Neural cell (in vitro differentiated cells): Measurements from ENCODE around the gene ZSWIM5. TPM values are rescaled to one million over a fixed set of nuclear protein-coding genes. Genes with fewer than 3 reads are reported as not detected.

Source experiments
- H2AFZ ChIP-seq: fragments of 200-600, 300-800 bp; sonication (generic), shearing (Covaris generic); 2 replicates; pipeline ENCODE4 v1.6.0; 2014; ENCODE audit warnings: low read depth, mild to moderate bottlenecking, antibody characterized with exemption, low read length, moderate library complexity
- H3F3A ChIP-seq: fragments of 200-600 bp; shearing (Covaris generic); 2 replicates; pipeline ENCODE4 v1.6.1; 2016; ENCODE audit warnings: mild to moderate bottlenecking, moderate library complexity, mixed read lengths, antibody characterized with exemption, low read length; ENCODE audit not compliant: insufficient read depth, poor library complexity, severe bottlenecking
- H3K27ac ChIP-seq: fragments of 200-600, 300-800 bp; sonication (generic), shearing (Covaris generic); 2 replicates; pipeline ENCODE4 v1.5.1; 2014; ENCODE audit warnings: mild to moderate bottlenecking, low read length, moderate library complexity
- H3K27me3 ChIP-seq: fragments of 300-800, 200-600 bp; sonication (generic), shearing (Covaris generic); 2 replicates; pipeline ENCODE4 v1.6.0; 2014; ENCODE audit warnings: mild to moderate bottlenecking, low read depth, low read length, moderate library complexity; ENCODE audit not compliant: insufficient read depth
- H3K36me3 ChIP-seq: fragments of 300-800, 200-600 bp; sonication (generic), shearing (Covaris generic); 2 replicates; pipeline ENCODE4 v1.5.1; 2014; ENCODE audit warnings: mild to moderate bottlenecking, antibody characterized with exemption, low read length, moderate library complexity; ENCODE audit not compliant: insufficient read depth
- H3K4me2 ChIP-seq: fragments of 300-800, 200-600 bp; sonication (generic), shearing (Covaris generic); 2 replicates; pipeline ENCODE4 v1.6.0; 2014; ENCODE audit warnings: mild to moderate bottlenecking, low read length
- H3K4me3 ChIP-seq: fragments of 300-800, 200-600 bp; sonication (generic), shearing (Covaris generic); 2 replicates; pipeline ENCODE4 v1.5.1; 2014; ENCODE audit warnings: mild to moderate bottlenecking, low read length, moderate library complexity
- H3K79me2 ChIP-seq: fragments of 200-600 bp; shearing (Covaris generic); replicated peaks from 2 replicates; pipeline ENCODE4 v1.6.0; 2014; ENCODE audit warnings: mild to moderate bottlenecking, low read length, moderate library complexity; ENCODE audit not compliant: insufficient read depth
- H3K9ac ChIP-seq: fragments of 300-800, 200-600 bp; sonication (generic), shearing (Covaris generic); 2 replicates; pipeline ENCODE4 v1.6.1; 2016; ENCODE audit warnings: mild to moderate bottlenecking, low read length, mixed read lengths
- H3K9me2 ChIP-seq: fragments of 200-600 bp; shearing (Covaris generic); 2 replicates; pipeline ENCODE4 v1.6.1; 2016; ENCODE audit warnings: mild to moderate bottlenecking, low read length, mixed read lengths; ENCODE audit not compliant: insufficient read depth
- H3K9me3 ChIP-seq: fragments of 200-600, 300-800 bp; sonication (generic), shearing (Covaris generic); 2 replicates; pipeline ENCODE4 v1.6.1; 2016; ENCODE audit warnings: mild to moderate bottlenecking, mixed run types, low read length, moderate library complexity, mixed read lengths
- H4K20me1 ChIP-seq: fragments of 200-600 bp; shearing (Covaris generic); 2 replicates; pipeline ENCODE4 v1.6.1; 2016; ENCODE audit warnings: mild to moderate bottlenecking, mixed run types; ENCODE audit not compliant: insufficient read depth
- CTCF ChIP-seq: fragments of 450-650 bp; IDR thresholded peaks from 2 replicates; pipeline ENCODE4 v1.5.1; 2014; ENCODE audit warnings: antibody characterized with exemption, mild to moderate bottlenecking, moderate library complexity; ENCODE audit not compliant: poor library complexity, severe bottlenecking
- EP300 ChIP-seq: fragments of 450-650 bp; conservative IDR thresholded peaks from 2 replicates; pipeline ENCODE4 v1.6.1; 2014; ENCODE audit warnings: antibody characterized with exemption, mild to moderate bottlenecking, moderate library complexity; ENCODE audit not compliant: poor library complexity, severe bottlenecking
- EZH2 ChIP-seq: fragments of 200-600, 300-800 bp; shearing (Covaris generic), sonication (generic); IDR thresholded peaks from 2 replicates; pipeline ENCODE4 v1.6.1; 2014; ENCODE audit warnings: antibody characterized with exemption, low read length, borderline replicate concordance, mild to moderate bottlenecking; ENCODE audit not compliant: insufficient read depth, poor library complexity, severe bottlenecking
- MXI1 ChIP-seq: fragments of 450-650 bp; conservative IDR thresholded peaks from 2 replicates; pipeline ENCODE4 v1.6.1; 2014; ENCODE audit warnings: antibody characterized with exemption, mild to moderate bottlenecking; ENCODE audit not compliant: poor library complexity, severe bottlenecking
- POLR2AphosphoS5 ChIP-seq: IDR thresholded peaks from 2 replicates; pipeline ENCODE4 v1.6.1; 2012
- RAD21 ChIP-seq: fragments of 450-650 bp; conservative IDR thresholded peaks from 2 replicates; pipeline ENCODE4 v1.6.1; 2014; ENCODE audit warnings: antibody characterized with exemption, mild to moderate bottlenecking, moderate library complexity
- SMC3 ChIP-seq: fragments of 450-650 bp; conservative IDR thresholded peaks from 2 replicates; pipeline ENCODE4 v1.6.1; 2014; ENCODE audit warnings: antibody characterized with exemption, mild to moderate bottlenecking, moderate library complexity; ENCODE audit not compliant: poor library complexity
- TAF1 ChIP-seq: IDR thresholded peaks from 2 replicates; pipeline ENCODE4 v1.6.1; 2012; ENCODE audit warnings: low read depth
- polyA plus RNA-seq: library from polyadenylated mRNA; depleted of rRNA; stranded (reverse); fragments of >200 nt; gene quantifications from 2 replicates; pipeline ENCODE4 v1.2.3, GENCODE V29; 2014

ZSWIM5 gene
- polyA plus RNA-seq, 1 donor from 2014 or later, result 27.2 TPM

DNA sequence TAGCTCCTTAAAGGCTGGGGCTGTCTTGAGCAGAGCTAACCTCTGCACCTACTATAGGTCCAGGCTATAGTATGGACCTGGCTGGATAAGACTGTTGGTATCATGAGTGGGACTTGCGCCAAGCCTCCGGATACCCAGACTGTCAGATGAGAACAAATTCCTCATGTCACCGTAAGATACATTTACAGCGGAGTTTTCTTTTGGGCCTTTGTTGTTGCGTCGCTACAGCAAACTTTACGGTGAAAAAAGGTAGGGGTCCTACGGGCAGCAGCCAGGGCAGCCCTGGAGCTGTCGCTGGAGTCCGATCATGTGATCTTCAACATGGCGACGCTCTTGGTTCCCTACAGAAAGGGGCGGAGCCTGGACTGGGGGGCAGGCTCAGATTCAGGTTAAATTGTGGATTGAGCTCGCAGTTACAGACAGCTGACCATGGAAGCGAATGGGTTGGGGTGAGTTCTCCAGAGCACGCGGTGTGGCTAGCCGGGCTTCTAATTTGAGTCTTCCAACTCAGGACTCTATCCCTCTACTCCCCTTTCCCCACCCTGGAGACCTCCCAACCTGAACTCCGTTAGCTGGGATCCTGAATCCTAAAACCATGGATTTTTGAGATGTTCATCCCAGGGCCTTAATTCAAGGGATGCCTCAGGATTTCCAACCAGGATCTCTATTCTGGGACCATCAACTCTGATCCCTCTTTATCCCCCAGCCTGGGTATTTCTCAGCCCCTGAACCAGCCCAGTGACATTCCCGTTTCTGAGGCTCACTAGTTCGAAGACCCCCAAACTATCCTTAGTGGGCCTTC is 194.4 kb downstream of the ZSWIM5 start, which contains the start of gene UROD:
UROD (plus strand) TSS at position 418 of the 802 bp plus-strand sequence; CDS start at position 430, 12 bp downstream.
- Histone ChIP-seq H3K27me3 (no peaks in the 10 kb centered on the region), H4K20me1 (no peaks in the 10 kb centered on the region), H3K36me3 (no peaks in the 10 kb centered on the region), H3K9me2 (no peaks in the 10 kb centered on the region), H3K27ac (peak within 1 kb of the TSS; percentile 60), H3K9ac (peak within 1 kb of the TSS; percentile 75), H2AFZ (peak within 1 kb of the TSS; percentile 77), H3F3A (no peaks in the 10 kb centered on the region), H3K9me3 (no peaks in the 10 kb centered on the region), H3K4me3 (peak within 1 kb of the TSS; percentile 98), H3K79me2 (peaks cover 8% of the 10 kb centered on the region), H3K4me2 (peak within 1 kb of the TSS; percentile 99)
- no peak for TF ChIP-seq TAF1
- peak; percentile 71 for TF ChIP-seq MXI1
- TF ChIP-seq EP300, result no peak
- peak; percentile 49 for TF ChIP-seq POLR2AphosphoS5
- TF ChIP-seq SMC3, result peak; percentile 18
- peak; percentile 29 for TF ChIP-seq RAD21

DNA sequence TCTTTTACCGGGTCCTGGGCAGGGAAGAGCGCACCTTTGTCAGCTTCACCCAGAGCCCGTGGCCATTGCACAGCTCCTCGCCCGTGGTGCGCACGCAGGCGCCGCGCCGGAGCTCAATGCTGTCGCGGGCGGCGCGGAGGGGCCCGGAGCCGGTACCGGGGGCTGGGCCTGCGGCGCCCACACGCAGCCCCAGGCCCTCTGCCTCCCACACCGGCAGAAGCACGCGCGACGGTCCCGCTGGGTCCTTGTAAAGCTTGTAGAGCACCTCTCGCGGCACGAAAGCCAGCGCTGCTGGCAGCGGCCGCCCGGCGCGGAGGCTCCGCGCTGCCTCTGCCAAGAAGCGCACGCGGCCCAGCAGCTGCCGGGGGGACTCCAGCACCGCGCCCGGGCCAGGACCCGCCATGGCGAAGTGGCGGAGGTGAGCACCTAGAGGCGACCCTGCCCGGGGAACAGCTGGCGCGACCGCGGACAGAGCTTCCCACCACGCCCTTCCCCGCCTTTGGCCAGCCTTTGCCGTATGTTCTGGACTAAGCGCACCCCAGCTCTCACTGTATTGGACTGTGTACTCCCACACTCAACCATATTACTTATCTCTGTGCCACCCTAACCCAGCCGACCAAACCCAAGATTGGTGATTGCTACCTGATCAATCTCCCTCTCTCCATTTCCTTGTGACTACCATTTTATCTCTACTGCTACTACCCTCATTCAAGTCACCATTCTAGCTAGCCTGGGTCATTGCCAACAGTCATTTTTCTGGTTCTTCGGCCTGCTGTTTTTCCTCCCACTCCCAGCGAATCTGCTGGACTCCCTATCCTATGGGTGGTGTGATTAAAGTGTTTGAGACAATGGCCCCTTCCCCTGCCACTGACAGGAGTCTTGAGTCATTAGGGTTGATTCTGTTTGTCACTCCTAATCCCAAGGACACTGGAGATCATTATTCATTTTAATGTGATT is 195.3 kb downstream of the ZSWIM5 start, which contains the start of gene HECTD3:
HECTD3 (minus strand) TSS at position 470 of the 957 bp plus-strand sequence; CDS start at position 403, 67 bp downstream.
- Histone ChIP-seq H3K79me2 (peaks cover 8% of the 10 kb centered on the region), H3K4me3 (peak within 1 kb of the TSS; percentile 98), H3K9me2 (no peaks in the 10 kb centered on the region), H3K36me3 (no peaks in the 10 kb centered on the region), H3K4me2 (peak within 1 kb of the TSS; percentile 99), H3K9ac (peak within 1 kb of the TSS; percentile 75), H3F3A (no peaks in the 10 kb centered on the region), H2AFZ (peak within 1 kb of the TSS; percentile 77), H3K9me3 (no peaks in the 10 kb centered on the region), H4K20me1 (no peaks in the 10 kb centered on the region), H3K27ac (peak within 1 kb of the TSS; percentile 60), H3K27me3 (no peaks in the 10 kb centered on the region)
- TF ChIP-seq EZH2 (no peak), CTCF (no peak), EP300 (no peak), RAD21 (peak; percentile 50), SMC3 (peak; percentile 35), MXI1 (peak; percentile 93), POLR2AphosphoS5 (peak; percentile 63)
